SK-N-DZ (cell line): Measurements from ENCODE around the gene BRIP1.
"Not testable (repeated sequence)": the region's sequence is repeated elsewhere in the genome, so short reads cannot be mapped to it uniquely, and the experiment has no call there.

Experiments
- DNase-seq: peaks from one replicate; pipeline ENCODE4 v3.0.0-alpha.2; 2015; ENCODE audit warnings: low spot score

BRIP1 gene

DNA sequence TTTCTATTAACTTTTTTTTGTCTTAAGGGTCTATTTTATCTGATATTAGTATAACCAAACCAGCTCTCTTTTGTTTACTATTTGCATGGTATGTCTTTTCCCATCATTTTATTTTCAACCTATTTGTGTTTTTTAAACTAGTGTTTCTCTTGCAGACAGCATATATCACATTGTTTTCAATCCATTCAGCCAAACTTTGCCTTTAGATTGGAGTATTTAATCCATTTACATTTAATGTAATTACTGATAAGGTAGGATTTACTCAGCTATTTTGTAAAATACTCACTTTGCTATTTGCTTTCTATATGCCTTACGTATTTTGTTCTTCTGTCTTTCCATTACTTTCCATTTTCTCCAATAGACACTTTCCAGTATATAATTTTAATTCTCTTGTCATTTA lies 164.3 kb downstream of the BRIP1 start:
- DNase-seq = no peak

DNA sequence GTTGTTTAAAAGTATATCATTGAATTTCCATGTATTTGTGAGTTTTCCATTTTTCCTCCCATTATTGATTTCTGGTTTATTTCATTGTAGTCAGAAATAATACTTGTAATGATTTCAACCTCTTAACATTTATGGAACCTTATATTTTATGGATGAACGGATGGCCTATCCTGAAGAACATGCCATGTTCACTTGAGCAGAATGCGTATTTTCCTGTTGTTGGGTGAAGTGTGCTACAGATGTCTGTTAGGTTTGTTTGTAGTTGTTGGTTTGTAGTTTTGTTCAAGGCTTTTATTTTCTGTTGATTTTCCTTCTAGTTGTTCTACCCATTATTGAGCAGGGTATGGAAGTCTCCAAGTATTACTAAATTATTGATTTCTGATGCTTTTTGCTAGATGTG lies 165.1 kb downstream of the BRIP1 start:
- DNase-seq = no peak

DNA sequence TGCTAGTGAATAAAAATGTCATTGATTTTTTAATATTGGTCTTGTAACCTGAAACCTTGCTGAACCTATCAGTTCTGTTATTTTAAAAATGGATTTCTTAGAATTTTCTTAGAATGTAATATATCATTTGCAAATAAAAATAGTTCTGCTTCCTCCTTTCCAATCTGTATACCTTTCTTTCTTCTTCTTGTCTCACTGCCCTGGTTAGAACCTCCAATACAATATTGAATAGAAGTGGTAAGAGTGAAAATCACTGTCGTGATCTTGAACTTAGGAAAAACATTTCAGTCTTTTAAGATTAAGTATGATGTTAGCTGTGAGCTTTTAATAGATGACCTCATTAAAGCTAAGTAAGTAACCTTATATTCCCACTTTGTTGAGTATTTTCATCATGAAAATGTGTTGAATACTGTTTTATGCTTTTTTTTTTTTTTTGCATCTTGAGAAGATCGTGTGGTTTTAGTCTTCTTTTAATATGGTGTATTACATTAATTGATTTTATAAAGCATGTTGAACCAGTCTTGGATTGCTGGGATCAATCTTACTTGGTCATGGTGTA lies 167.5 kb downstream of the BRIP1 start:
- no peak for DNase-seq

DNA sequence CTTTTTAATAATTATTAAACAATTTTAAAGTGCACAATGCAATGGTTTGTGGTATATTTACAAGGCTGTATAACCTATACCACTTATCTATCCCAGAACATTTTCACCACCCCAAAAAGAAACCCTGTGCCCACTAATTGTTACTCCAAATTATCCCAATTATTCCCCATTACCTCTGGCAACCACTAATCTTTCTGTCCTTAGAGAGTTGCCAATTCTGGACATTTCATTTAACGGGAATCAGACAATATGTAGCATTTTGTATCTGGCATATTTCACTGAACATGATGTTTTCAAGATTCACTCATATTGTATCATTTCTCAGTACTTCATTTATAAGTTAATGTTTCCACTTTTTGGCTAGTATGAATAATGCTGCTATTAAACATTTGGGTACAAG lies 169.2 kb downstream of the BRIP1 start:
- DNase-seq = no peak

DNA sequence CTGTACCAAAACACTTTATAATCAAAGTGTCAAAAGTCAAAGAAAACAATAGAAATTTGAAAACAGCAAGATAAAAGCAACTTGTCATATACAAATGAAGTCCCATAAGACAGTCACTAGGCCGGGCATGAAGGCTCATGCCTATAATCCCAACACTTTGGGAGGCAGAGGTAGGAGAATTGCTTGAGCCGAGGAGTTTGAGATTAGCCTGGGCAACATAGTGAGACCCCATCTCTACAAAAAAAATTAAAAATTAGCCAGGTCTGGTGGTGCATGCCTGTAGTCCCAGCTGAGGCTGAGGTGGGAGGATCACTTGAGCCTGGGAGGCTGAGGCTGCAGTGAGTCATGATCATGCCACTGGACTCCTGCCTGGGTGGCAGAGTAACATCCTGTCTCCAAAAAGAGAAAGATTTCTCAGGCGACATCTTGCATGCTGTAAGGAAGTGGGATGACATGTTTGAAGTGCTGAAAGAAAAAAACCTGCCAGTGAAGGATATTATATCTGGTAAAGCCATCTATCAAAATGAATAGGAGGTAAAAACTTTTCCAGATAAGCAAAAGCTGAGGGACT lies 173.6 kb downstream of the BRIP1 start:
- DNase-seq = no peak

DNA sequence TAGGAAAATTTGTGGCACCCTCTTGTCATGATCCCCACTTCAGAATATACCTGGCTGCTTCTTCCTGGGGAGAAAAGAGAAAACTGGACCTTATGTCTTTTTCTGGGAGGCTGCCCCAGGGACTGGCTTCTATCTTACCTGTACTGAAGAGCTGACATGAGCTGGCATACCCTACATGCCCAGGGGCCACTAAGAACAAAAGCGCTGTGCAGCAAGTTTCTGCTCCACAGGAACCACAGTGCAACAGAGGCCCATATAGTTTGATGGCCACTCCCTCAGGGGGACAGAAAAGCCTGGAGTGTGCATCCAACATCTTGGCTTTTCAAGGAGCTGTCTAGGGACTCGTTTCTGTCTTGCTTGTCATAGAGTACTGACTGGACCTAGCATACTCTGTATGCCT lies 175.6 kb downstream of the BRIP1 start:
- DNase-seq = no peak

DNA sequence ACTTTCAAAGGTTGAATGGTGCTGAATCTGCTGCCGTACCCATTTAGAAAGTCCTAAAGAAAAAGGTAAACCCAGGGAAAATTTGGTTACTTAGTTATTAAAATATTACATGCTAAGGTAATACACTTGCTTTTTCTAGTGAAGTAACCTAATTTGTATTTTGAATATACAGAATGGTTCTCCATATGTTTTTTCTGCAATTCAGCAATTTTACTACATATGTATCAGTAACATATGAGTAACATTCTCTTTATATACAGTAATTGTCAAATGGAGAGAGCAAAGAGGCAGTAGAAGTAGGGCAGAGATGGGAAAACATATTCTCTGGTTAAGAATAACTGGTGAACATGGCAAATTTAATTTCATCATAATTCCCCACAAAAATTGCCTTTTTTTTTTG lies 177.2 kb downstream of the BRIP1 start:
- no peak for DNase-seq

DNA sequence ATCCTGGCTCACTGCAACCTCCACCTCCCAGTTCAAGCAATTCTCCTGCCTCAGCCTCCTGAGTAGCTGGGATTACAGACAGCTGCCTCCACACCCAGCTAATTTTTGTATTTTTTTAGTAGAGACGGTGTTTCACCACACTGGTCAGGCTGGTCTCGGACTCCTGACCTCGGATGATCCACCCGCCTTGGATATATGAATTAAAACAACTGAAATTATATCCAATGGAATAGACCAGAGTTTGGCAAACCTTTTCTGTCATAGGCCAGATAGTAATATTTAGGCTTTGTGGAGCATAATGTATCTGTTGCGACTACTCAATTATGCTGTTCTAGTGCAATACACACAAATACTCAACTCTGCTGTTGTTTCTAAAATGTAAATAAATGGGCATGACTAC lies 178.5 kb downstream of the BRIP1 start:
- no peak for DNase-seq

DNA sequence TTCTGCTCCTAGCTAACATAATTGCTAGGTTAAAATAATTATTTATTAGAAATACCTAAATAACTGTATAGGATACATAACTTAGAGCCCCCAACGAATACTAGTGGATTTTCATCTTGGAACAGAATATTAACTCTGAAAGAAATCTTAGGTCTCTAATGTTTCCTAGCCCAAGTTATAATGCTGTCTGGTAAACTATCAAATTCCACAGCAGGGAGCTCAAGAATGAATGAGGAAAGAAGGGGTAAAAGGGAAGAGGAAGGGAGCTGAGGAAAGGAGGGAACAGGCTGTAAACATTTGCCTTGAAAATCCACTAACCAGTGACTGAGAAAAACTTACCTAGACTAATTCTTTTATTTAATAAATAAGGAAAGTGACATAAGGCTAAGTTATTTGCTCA lies 179.2 kb downstream of the BRIP1 start:
- DNase-seq = no peak

DNA sequence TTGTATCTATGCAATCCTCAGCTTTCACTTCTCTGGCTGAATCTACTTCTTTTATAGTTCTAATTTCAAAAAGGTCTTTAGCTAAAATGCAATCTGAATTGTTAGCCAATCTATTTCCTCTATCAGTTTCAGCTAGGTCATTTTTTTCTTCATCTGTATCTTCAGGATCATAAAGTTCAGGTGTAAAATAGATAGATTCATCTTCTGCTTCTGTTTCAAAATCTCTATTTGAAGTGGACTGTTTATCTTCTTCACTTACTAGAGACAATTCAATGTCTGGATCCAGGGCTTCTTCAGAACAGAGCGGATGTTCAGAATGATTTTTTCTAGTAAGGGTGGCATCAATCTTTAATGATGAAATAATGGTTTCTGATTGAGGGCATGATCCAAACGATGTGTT lies 179.9 kb downstream of the BRIP1 start:
- DNase-seq = no peak

DNA sequence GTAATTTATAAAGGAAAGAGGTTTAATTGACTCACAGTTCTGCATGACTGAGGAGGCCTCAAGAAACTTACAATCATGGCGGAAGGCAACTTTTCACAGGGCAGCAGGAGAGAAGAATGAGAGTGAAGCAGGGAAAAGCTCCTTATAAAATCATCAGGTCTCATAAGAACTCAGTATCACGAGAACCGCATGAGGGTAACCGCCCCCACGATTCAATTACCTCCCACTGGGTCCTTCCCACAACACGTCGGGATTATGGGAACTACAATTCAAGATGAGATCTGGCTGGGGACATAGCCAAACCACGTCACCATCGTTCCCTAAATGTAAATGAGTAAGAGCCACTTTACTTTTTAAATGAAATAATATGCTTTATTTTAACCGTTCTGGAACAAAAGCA lies 182.4 kb downstream of the BRIP1 start:
- no peak for DNase-seq

DNA sequence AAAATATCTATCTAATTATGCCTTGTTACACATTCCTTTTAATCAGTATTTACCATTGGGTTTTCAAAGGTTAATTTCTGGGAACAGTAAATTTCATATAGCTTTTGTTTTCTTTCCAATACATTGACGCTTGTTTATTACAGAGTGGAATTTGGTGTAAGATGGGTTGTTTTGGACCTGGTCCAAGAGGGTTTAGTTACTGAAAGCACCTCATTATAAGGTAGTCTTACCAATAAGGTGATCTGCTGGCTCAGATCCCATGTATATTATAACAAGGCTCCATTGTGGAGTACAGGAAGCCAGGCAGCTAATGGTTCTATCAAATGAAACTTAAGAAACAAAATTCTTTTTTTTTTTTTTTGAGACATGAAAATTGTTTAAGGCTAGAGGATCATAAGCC lies 185.0 kb downstream of the BRIP1 start:
- no peak for DNase-seq

DNA sequence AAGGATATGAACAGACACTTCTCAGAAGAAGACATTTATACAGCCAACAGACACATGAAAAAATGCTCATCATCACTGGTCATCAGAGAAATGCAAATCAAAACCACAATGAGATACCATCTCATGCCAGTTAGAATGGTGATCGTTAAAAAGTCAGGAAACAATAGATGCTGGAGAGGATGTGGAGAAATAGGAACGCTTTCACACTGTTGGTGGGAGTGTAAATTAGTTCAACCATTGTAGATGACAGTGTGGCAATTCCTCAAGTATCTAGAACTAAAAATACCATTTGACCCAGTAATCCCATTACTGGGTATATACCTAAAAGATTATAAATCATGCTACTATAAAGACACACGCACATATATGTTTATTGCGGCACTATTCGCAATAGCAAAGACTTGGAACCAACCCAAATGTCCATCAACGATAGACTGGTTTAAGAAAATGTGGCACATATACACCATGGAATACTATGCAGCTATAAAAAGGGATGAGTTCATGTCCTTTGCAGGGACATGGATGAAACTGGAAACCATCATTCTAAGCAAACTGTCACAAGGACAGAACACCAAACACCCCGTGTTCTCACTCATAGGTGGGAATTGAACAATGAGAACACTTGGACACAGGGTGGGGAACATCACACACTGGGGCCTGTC lies 186.0 kb downstream of the BRIP1 start:
- DNase-seq = not testable (repeated sequence)

DNA sequence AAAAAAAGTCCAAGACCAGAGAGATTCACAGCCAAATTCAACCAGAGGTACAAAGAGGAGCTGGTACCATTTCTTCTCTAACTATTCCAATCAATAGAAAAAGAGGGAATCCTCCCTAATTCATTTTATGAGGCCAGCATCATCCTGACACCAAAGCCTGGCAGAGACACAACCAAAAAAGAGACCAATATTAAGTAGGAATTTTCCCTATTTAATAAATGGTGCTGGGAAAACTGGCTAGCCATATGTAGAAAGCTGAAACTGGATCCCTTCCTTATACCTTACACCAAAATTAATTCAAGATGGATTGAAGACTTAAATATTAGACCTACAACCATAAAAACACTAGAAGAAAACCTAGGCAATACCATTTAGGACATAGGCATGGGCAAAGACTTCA lies 186.8 kb downstream of the BRIP1 start:
- DNase-seq = not testable (repeated sequence)

DNA sequence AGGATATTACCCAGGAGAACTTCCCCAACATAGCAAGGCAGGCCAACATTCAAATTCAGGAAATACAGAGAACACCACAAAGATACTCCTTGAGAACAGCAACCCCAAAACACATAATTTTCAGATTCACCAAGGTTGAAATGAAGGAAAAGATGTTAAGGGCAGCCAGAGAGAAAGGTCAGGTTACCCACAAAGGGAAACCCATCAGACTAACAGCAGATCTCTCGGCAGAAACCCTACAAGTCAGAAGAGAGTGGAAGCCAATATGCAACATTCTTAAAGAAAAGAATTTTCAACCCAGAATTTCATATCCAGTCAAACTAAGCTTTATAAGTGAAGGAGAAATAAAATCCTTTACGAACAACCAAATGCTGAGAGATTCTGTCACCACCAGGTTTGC lies 188.7 kb downstream of the BRIP1 start:
- DNase-seq = not testable (repeated sequence)

DNA sequence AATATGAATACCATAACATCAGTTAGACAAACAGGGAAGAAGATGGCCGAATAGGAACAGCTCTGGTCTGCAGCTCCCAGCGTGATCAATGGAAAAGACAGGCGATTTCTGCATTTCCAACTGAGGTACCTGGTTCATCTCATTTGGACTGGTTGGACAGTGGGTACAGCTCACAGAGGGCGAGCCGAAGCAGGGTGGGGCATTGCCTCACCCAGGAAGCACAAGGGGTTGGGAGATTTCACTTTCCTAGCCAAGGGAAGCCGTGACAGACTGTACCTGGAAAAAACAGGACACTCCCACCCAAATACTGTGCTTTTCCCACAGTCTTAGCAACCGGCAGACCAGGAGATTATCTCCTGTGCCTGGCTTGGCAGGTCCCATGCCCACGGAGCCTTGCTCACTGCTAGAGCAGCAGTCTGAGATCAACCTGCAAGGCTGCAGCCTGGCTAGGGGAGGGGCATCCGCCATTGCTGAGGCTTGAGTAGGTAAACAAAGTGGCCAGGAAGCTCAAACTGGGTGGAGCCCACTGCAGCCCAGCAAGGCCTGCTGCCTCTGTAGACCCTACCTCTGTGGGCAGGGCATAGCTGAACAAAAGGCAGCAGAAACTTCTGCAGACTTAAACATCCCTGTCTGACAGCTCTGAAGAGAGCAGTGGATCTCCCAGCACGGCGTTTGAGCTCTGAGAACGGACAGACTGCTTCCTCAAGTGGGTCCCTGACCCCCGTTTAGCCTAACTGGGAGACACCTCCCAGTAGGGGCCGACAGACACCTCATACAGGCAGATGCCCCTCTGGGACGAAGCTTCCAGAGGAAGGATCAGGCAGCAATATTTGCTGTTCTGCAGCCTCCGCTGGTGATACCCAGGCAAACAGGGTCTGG lies 190.1 kb downstream of the BRIP1 start:
- DNase-seq = not testable (repeated sequence)

DNA sequence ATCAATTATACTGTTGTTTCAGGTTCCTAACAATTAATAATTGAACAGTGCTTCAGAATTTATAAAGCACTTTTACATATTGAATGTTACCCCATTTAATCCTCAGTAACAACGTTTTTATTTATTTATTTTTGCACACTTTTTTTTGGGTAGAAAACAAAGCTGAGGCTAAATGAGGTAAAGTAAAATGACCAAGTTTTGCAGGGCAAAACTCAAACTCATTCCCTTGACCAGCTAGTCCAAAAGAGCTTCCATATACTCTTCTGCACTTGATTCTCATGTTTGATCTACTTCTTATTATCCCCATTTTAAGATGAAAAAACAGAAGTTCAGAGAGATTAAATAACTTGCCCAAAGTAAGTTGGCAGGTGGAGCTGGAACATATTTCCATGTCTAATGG lies 191.2 kb downstream of the BRIP1 start:
- no peak for DNase-seq

DNA sequence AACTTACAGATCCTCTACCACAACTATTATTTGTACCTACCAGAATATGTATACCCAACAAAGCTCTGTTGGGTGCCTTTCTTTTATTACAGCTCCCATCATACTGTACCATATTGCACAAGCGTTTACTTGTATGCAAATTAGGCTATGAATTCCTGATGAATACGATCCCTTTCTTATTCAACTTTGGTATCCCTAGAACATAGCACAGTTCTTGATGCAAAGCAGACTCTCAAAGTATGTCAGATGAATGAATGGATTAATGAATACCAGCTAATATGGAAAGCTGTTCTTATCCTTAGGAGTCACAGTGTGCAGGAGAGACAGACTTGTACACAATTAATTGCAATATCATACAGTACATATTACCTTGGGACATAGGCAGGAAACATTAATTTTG lies 192.6 kb downstream of the BRIP1 start:
- DNase-seq = no peak

DNA sequence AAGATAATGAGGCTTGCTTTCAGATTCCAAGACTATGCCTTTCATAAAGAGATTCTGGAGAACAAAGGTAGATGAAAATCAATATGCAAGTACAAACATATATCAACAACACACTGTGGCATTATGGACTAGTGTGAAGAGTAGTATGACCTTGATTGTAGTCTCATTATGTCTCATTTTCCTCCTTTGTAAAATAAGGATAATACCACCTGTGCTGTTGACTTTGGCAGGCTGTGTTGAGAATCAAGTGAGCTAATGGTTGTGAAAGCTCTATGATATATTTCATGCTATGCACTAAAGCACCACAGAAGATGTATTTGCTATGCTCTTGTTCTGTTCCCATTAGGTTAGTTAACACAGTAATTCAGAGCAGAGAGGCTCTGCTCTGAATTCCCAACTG lies 193.8 kb downstream of the BRIP1 start:
- no peak for DNase-seq

DNA sequence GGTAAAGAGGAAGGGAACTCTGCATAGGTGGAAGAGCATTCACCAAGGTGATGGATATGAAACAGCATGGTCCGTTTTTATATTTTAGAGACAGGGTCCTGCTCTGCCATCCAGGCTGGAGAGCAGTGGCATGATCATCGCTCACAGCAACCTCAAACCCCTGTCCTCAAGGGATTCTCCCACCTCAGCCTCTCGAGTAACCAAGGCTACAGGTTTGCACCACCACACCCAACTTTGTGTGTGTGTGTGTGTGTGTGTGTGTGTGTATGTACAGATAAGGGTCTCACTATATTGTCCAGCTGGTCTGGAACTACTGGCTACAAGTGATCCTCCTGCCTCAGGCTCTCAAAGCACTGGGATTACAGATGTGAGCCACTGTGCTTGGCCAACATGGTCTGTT lies 194.8 kb downstream of the BRIP1 start:
- DNase-seq = no peak

DNA sequence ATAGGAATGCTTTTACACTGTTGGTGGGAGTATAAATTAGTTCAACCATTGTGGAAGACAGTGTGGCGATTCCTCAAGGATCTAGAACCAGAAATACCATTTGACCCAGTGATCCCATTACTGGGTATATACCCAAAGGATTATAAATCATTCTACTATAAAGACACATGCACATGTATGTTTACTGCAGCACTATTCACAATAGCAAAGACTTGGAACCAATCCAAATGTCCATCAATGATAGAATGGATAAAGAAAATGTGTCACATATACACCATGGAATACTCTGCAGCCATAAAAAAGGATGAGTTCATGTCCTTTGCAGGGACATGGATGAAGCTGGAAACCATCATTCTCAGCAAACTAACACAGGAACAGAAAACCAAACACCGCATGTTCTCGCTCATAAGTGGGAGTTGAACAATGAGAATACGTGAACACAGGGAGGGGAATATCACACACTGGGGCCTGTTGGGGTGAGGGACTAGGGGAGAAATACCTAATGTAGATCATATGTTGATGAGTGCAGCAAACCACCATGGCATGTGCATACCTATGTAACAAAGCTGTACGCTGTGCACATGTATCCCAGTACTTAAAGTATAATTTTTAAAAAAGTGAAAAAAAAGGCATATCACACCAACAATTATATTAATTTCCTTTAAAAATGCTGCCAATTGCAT lies 196.8 kb downstream of the BRIP1 start:
- not testable (repeated sequence) for DNase-seq

DNA sequence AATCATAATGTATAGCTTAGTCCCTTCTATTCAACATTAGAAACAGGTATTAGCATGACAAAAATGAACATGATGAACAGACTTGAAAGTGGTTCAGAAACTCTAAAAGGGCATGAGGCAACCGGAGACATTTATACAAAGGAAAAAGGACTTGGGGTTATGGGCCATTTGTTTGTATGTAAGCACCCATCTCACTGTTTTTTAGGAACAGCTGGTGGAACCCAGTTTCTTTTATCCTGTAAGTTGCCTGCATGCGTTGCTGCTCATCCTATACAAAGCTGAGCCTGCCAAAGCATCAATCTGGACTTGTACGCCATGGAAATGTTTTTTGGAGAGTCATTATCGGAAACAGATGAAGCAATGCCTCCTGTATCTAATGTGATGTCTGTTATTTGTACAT lies 200.0 kb downstream of the BRIP1 start:
- DNase-seq = no peak
